Neural progenitor cell (in vitro differentiated cells): Measurements from ENCODE around the gene CDK11A. TPM values are rescaled to one million over a fixed set of nuclear protein-coding genes. Genes with fewer than 3 reads are reported as not detected.
"Not testable (repeated sequence)": the region's sequence is repeated elsewhere in the genome, so short reads cannot be mapped to it uniquely, and the experiment has no call there.

Experiments
- DNase-seq: peaks from one replicate; pipeline ENCODE4 v3.0.0-alpha.2; 2016; ENCODE audit warnings: low spot score
- H2AFZ ChIP-seq: fragments of 200-600 bp; sonication (generic); replicated peaks from 2 replicates; pipeline ENCODE4 v1.6.1; 2016; ENCODE audit warnings: antibody characterized with exemption
- H3F3A ChIP-seq: fragments of 200-600 bp; sonication (generic); 2 replicates; pipeline ENCODE4 v1.6.1; 2016; ENCODE audit warnings: antibody characterized with exemption, low read depth
- H3K27ac ChIP-seq: fragments of 200-600 bp; sonication (generic); 2 replicates; pipeline ENCODE4 v1.5.1; 2016; ENCODE audit warnings: mild to moderate bottlenecking
- H3K27me3 ChIP-seq: fragments of 200-600 bp; sonication (generic); 2 replicates; pipeline ENCODE4 v1.6.1; 2016; ENCODE audit warnings: mild to moderate bottlenecking, moderate library complexity
- H3K36me3 ChIP-seq: fragments of 200-600 bp; sonication (generic); 2 replicates; pipeline ENCODE4 v1.5.1; 2016
- H3K4me1 ChIP-seq: fragments of 200-600 bp; sonication (generic); 2 replicates; pipeline ENCODE4 v1.6.1; 2016; ENCODE audit warnings: mixed run types
- H3K4me2 ChIP-seq: fragments of 200-600 bp; sonication (generic); 2 replicates; pipeline ENCODE4 v1.6.1; 2016
- H3K4me3 ChIP-seq: fragments of 200-600 bp; sonication (generic); 2 replicates; pipeline ENCODE4 v1.5.1; 2016
- H3K79me2 ChIP-seq: fragments of 200-600 bp; sonication (generic); 2 replicates; pipeline ENCODE4 v1.6.1; 2016; ENCODE audit warnings: low read depth
- H3K9ac ChIP-seq: fragments of 200-600 bp; sonication (generic); 2 replicates; pipeline ENCODE4 v1.6.1; 2016
- H3K9me3 ChIP-seq: fragments of 200-600 bp; sonication (generic); 2 replicates; pipeline ENCODE4 v1.5.1; 2016; ENCODE audit warnings: low read depth
- H4K20me1 ChIP-seq: fragments of 200-600 bp; sonication (generic); 2 replicates; pipeline ENCODE4 v1.6.1; 2016; ENCODE audit warnings: low read depth
- H3K27ac Mint-ChIP-seq: 3 replicates; pipeline ENCODE4 v1.8.0; 2021; ENCODE audit warnings: mixed read lengths
- H3K27me3 Mint-ChIP-seq: 2 replicates; pipeline ENCODE4 v1.8.0; 2022; ENCODE audit warnings: low read depth, mild to moderate bottlenecking, inconsistent platforms, moderate library complexity, mixed read lengths; ENCODE audit not compliant: insufficient read depth
- H3K36me3 Mint-ChIP-seq: 3 replicates; pipeline ENCODE4 v1.8.0; 2021; ENCODE audit warnings: mixed read lengths
- H3K4me1 Mint-ChIP-seq: 3 replicates; pipeline ENCODE4 v1.8.0; 2021; ENCODE audit warnings: mixed read lengths
- H3K4me3 Mint-ChIP-seq: 3 replicates; pipeline ENCODE4 v1.8.0; 2021; ENCODE audit warnings: mild to moderate bottlenecking, moderate library complexity, mixed read lengths
- H3K9me3 Mint-ChIP-seq: 3 replicates; pipeline ENCODE4 v1.8.0; 2020; ENCODE audit warnings: mixed read lengths
- EZH2 ChIP-seq: fragments of 200-600 bp; sonication (generic); IDR thresholded peaks from 2 replicates; pipeline ENCODE4 v1.6.1; 2017; ENCODE audit warnings: antibody characterized with exemption, mild to moderate bottlenecking, moderate library complexity
- EZH2phosphoT487 ChIP-seq: fragments of 200-600 bp; sonication (generic); IDR thresholded peaks from 2 replicates; pipeline ENCODE4 v1.6.1; 2017; ENCODE audit warnings: antibody characterized with exemption
- total RNA-seq: library from RNA; depleted of rRNA; stranded (reverse); fragments of >200 nt; gene quantifications from 2 replicates; pipeline ENCODE4 v1.2.3, GENCODE V29; 2015; ENCODE audit warnings: low replicate concordance
- TF ChIP-seq, protein P1 (sequence below): fragments of 200-600 bp; sonication (generic); IDR thresholded peaks from 2 replicates; pipeline ENCODE4 v1.5.1; 2017; ENCODE audit warnings: antibody characterized with exemption, mild to moderate bottlenecking

Gene CDK11A
- total RNA-seq, 1 donor from 2014 or later: 6.6 TPM

DNA sequence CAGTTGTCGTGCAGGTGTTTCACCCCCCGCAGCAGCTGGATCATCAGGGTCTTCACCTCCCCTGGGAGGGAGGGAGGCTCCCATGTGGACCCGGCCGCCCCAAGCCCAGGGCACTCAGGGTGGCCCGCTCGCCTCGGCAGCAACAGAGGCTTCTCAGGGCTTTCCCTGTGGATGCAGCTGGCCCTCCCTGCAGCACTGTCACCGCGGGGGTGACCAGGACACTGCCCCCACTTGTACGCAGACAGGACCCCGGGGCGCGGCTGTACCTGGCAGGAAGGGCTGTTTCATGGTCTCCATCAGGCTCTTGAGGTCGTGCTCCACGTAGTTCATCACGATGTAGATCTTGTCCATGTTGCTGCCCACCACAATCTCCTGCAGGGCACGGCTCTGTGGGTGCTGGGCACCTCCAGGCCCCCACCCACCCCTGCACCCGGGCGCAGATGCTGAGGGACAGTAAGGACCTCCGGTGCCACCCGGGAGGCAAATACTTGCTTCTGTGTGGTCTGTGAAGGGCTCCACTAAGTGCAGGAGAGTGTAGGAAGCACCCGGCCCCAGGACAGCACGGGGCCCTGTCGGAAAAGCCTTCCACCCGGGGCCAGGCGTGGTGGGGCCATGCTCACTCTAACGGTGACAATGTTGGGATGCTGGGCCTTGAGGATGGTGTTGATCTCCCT lies 19.7 kb downstream of the CDK11A start:
- not testable (repeated sequence) for H3K9me3 Mint-ChIP-seq, H3K27ac ChIP-seq, H3K27me3 Mint-ChIP-seq, H3K27me3 ChIP-seq, H3K4me3 Mint-ChIP-seq, H4K20me1 ChIP-seq, H3K27ac Mint-ChIP-seq, H2AFZ ChIP-seq, H3F3A ChIP-seq, H3K9ac ChIP-seq, H3K4me1 Mint-ChIP-seq, H3K79me2 ChIP-seq, DNase-seq, H3K4me1 ChIP-seq, H3K9me3 ChIP-seq, H3K36me3 ChIP-seq, H3K4me3 ChIP-seq, H3K36me3 Mint-ChIP-seq, H3K4me2 ChIP-seq

DNA sequence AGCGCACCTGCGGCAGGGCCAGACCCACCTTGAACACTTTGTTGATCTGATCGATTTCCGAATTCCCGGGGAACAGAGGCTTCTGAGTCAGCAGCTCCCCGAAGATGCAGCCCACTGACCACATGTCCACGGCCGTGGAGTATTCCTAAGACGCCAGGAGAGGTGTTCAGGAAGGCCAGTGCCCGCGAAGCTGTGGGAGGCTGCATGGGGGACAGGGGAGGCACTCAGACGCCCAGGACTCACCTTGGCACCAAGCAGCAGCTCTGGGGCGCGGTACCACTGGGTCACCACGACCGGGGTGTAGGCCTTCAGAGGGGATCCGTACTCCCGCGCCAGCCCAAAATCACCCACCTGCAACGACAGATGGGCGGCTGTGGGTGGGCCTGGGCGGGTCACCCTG lies 20.4 kb downstream of the CDK11A start:
- Histone ChIP-seq H3K4me2 (no peak overlapping the region), H3K9me3 (no peaks in the 10 kb centered on the region), H3K4me1 (no peaks in the 10 kb centered on the region), H2AFZ (no peak overlapping the region), H3F3A (no peaks in the 10 kb centered on the region), H3K79me2 (no peaks in the 10 kb centered on the region), H3K27ac (no peak overlapping the region), H3K9ac (no peak overlapping the region), H3K27me3 (no peaks in the 10 kb centered on the region), H3K36me3 (no peaks in the 10 kb centered on the region), H3K4me3 (no peak overlapping the region), H4K20me1 (no peaks in the 10 kb centered on the region)
- H3K9me3 Mint-ChIP-seq: no peaks in the 10 kb centered on the region
- H3K4me3 Mint-ChIP-seq: no peak overlapping the region
- H3K27ac Mint-ChIP-seq: no peak overlapping the region
- DNase-seq: no peak
- H3K27me3 Mint-ChIP-seq: no peaks in the 10 kb centered on the region
- no peaks in the 10 kb centered on the region for H3K4me1 Mint-ChIP-seq
- H3K36me3 Mint-ChIP-seq: peaks cover 2% of the 10 kb centered on the region
- no peak for TF ChIP-seq EZH2
- TF ChIP-seq, protein P1, sequence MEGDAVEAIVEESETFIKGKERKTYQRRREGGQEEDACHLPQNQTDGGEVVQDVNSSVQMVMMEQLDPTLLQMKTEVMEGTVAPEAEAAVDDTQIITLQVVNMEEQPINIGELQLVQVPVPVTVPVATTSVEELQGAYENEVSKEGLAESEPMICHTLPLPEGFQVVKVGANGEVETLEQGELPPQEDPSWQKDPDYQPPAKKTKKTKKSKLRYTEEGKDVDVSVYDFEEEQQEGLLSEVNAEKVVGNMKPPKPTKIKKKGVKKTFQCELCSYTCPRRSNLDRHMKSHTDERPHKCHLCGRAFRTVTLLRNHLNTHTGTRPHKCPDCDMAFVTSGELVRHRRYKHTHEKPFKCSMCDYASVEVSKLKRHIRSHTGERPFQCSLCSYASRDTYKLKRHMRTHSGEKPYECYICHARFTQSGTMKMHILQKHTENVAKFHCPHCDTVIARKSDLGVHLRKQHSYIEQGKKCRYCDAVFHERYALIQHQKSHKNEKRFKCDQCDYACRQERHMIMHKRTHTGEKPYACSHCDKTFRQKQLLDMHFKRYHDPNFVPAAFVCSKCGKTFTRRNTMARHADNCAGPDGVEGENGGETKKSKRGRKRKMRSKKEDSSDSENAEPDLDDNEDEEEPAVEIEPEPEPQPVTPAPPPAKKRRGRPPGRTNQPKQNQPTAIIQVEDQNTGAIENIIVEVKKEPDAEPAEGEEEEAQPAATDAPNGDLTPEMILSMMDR: no peak
- no peak for TF ChIP-seq EZH2phosphoT487

DNA sequence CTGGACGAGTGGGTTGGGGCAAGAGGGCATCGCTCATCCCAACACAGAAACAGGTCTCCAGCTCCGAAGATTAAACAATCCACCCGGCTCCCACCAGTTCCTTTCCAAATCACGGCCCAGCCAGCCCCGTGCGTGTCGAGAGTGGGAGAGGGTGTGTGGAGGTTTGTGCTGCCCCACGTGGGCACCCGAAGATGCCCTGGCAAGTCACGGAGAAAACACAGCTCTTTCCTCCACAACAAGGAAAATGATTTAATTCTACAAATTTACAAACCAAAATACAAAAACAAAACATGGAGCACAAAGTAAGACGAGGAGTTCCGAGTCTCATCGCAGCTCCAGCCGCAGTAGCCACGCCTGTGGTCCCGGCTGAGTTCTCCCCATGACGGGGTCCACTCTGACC lies 21.7 kb downstream of the CDK11A start:
- H3K36me3 ChIP-seq, H3K4me2 ChIP-seq, H3K27ac ChIP-seq, H3K27me3 Mint-ChIP-seq, H3K9me3 ChIP-seq, H3K27me3 ChIP-seq, H3K4me3 ChIP-seq, H3K4me1 Mint-ChIP-seq, H3K79me2 ChIP-seq, H4K20me1 ChIP-seq, H3K36me3 Mint-ChIP-seq, DNase-seq, H3K9ac ChIP-seq, H3F3A ChIP-seq, H3K27ac Mint-ChIP-seq, H3K9me3 Mint-ChIP-seq, H2AFZ ChIP-seq, H3K4me1 ChIP-seq, H3K4me3 Mint-ChIP-seq: not testable (repeated sequence)

DNA sequence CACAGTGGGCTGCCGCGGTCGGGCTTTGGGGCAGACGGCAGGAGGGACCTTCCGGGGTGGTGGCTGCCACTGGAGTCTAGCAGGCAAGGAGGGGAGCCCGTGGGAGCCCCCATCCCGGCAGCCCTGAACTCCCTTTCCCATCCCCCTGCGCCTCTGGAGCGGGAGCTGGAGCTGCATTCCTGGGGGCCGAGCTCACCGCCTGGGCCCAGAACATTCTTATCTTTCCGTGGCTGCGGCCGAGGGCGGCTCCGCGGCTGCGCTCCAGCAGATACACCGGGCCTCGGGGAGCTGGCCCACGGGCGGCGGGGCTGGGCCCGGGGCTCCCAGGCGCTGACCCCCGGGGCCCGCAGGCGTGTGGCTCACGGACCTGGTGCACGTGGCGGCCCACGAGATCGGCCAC lies 23.6 kb downstream of the CDK11A start:
- not testable (repeated sequence) for H3K4me2 ChIP-seq, H3K27ac Mint-ChIP-seq, H3K9me3 Mint-ChIP-seq, H3K27me3 ChIP-seq, H3K9ac ChIP-seq, H3K9me3 ChIP-seq, H3K79me2 ChIP-seq, H3K4me3 Mint-ChIP-seq, H2AFZ ChIP-seq, H3K4me1 Mint-ChIP-seq, H3K4me1 ChIP-seq, H3K4me3 ChIP-seq, H3K36me3 Mint-ChIP-seq, H3K27ac ChIP-seq, DNase-seq, H3K36me3 ChIP-seq, H3F3A ChIP-seq, H4K20me1 ChIP-seq, H3K27me3 Mint-ChIP-seq

DNA sequence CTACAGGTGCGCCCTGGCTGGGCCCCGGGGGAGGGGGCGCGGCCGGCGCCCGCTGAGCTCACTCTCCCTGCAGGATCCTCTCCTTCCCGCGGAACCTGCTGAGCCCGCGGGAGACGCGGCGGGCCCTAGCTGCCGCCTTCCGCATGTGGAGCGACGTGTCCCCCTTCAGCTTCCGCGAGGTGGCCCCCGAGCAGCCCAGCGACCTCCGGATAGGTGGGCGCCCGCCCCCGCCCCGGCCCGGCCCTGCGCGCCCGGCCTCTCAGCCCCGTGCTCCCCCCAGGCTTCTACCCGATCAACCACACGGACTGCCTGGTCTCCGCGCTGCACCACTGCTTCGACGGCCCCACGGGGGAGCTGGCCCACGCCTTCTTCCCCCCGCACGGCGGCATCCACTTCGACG lies 24.1 kb downstream of the CDK11A start:
- H3K27me3 Mint-ChIP-seq, H4K20me1 ChIP-seq, H2AFZ ChIP-seq, H3K9me3 Mint-ChIP-seq, H3K27me3 ChIP-seq, H3K79me2 ChIP-seq, H3K27ac Mint-ChIP-seq, H3K4me1 ChIP-seq, H3K9me3 ChIP-seq, H3K4me2 ChIP-seq, H3K9ac ChIP-seq, H3K36me3 ChIP-seq, DNase-seq, H3K4me3 Mint-ChIP-seq, H3K36me3 Mint-ChIP-seq, H3K27ac ChIP-seq, H3K4me3 ChIP-seq, H3F3A ChIP-seq, H3K4me1 Mint-ChIP-seq: not testable (repeated sequence)

DNA sequence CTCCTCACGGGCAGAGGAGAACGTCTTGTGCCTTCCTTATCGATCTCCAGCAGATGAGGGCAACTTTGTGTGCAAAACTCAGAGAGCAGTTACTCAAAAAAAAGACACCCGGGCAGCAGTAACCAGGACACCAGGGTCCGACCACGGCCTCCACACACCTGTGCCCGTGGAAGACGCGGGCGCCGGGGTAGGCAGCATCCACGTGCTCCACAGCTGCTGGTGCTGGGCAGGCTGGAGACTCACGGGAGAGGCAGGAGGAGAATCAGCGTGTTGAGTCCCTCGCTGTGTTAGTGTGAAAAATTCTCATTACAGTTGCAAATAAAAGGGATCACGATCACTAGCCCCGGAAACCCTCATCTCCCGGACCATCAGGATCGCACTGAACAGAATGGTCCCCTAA lies 25.1 kb downstream of the CDK11A start:
- not testable (repeated sequence) for H3K4me1 ChIP-seq, H3K27ac ChIP-seq, H3K36me3 ChIP-seq, H3K9me3 ChIP-seq, H4K20me1 ChIP-seq, H3F3A ChIP-seq, H3K27ac Mint-ChIP-seq, H3K4me1 Mint-ChIP-seq, H3K4me2 ChIP-seq, H3K79me2 ChIP-seq, H3K27me3 Mint-ChIP-seq, H2AFZ ChIP-seq, H3K9me3 Mint-ChIP-seq, H3K27me3 ChIP-seq, H3K4me3 Mint-ChIP-seq, H3K4me3 ChIP-seq, H3K9ac ChIP-seq, H3K36me3 Mint-ChIP-seq, DNase-seq

DNA sequence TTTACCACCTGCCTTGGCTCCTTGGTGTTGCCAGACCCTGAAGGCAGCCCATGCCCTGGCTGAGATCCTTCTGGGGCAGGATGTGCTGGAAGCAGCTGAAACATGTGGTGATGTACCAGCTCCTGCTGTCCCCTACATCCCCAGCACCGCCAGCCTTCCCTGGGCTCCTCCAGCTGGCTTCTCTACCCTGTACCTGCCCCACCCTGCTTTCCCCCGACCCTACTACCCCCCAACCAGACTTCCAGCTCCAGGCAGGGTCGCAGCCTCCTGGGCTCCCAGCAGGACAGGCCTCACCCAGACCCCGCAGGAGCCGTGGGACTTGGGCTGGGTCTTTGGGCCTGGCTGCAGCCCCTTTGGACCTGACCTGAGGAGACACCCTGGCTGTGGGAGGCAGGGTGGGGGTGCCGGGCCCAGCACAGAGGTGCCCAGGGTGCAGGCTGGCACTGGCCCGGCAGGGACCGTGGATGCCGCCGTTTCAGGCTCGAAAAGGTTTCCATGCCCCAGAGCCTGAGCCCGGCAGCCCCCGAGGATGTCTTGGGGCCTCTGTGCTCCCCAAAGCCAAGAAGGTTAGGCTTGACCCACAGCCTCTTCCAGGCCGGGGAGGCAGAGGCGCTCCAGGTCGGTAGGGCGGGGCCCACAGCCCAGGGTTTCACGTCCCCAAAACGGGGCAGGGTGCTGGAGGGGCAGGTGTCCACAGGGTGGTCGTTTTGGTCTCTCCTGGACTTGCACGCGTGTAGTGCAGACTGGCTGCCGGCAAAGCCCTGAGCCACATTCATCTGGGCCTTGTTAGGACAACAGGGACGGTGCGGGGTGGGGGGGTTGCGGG lies 26.6 kb downstream of the CDK11A start:
- H3K4me2 ChIP-seq, H3K27ac Mint-ChIP-seq, H3K4me1 Mint-ChIP-seq, H3K79me2 ChIP-seq, H3K9me3 ChIP-seq, DNase-seq, H3K9me3 Mint-ChIP-seq, H3F3A ChIP-seq, H3K27ac ChIP-seq, H2AFZ ChIP-seq, H3K4me3 Mint-ChIP-seq, H3K36me3 Mint-ChIP-seq, H3K36me3 ChIP-seq, H3K9ac ChIP-seq, H4K20me1 ChIP-seq, H3K27me3 Mint-ChIP-seq, H3K4me3 ChIP-seq, H3K4me1 ChIP-seq, H3K27me3 ChIP-seq: not testable (repeated sequence)
